HepG2 (cell line): ENCODE data around the gene RPS15A. TPM values are rescaled to one million over a fixed set of nuclear protein-coding genes. Genes with fewer than 3 reads are reported as not detected.

Experiments used
- BRD4 ChIP-seq: sonication (generic); formaldehyde crosslinking; IDR thresholded peaks from 2 replicates; pipeline ENCODE4 v1.4.0; 2020; ENCODE audit warnings: missing genetic modification reagents
- HES4 ChIP-seq: sonication (generic); formaldehyde crosslinking; IDR thresholded peaks from 2 replicates; pipeline ENCODE4 v1.9.0; 2021; ENCODE audit warnings: mild to moderate bottlenecking, missing genetic modification reagents, borderline replicate concordance
- HNF4A ChIP-seq: sonication (generic); formaldehyde crosslinking; IDR thresholded peaks from 2 replicates; pipeline ENCODE4 v1.4.0; 2020; ENCODE audit warnings: missing genetic modification reagents
- HNRNPH1 ChIP-seq: fragments of 200-400 bp; formaldehyde crosslinking; optimal IDR thresholded peaks from 2 replicates; pipeline ENCODE3; 2017; ENCODE audit warnings: mild to moderate bottlenecking, low read depth, low read length
- HOXA3 ChIP-seq: sonication (generic); formaldehyde crosslinking; IDR thresholded peaks from 2 replicates; pipeline ENCODE4 v1.5.0; 2020; ENCODE audit warnings: missing genetic modification reagents
- KAT2B ChIP-seq: fragments of 150-350 bp; IDR thresholded peaks from 2 replicates; pipeline ENCODE4 v1.6.1; 2014; ENCODE audit warnings: low read depth, low read length, borderline replicate concordance
- KLF15 ChIP-seq: sonication (generic); formaldehyde crosslinking; IDR thresholded peaks from 2 replicates; pipeline ENCODE4 v1.8.1; 2023; ENCODE audit warnings: borderline replicate concordance, mild to moderate bottlenecking, inconsistent platforms, missing genetic modification reagents, mixed read lengths
- NFIC ChIP-seq: IDR thresholded peaks from 2 replicates; pipeline ENCODE4 v1.6.1; 2012; ENCODE audit warnings: mild to moderate bottlenecking, low read length, inconsistent platforms
- PITX1 ChIP-seq: sonication (generic); formaldehyde crosslinking; IDR thresholded peaks from 2 replicates; pipeline ENCODE4 v1.5.1; 2020; ENCODE audit warnings: mild to moderate bottlenecking, missing genetic modification reagents
- SAFB2 ChIP-seq: sonication (generic); formaldehyde crosslinking; IDR thresholded peaks from 2 replicates; pipeline ENCODE4 v1.5.1; 2020; ENCODE audit warnings: missing genetic modification reagents, low read depth, mild to moderate bottlenecking, borderline replicate concordance
- SKI ChIP-seq: fragments of 450-650 bp; IDR thresholded peaks from one replicate; pipeline ENCODE4 v1.6.1; 2018; ENCODE audit warnings: mild to moderate bottlenecking; ENCODE audit not compliant: partially characterized antibody
- SRSF1 ChIP-seq: fragments of 200-400 bp; formaldehyde crosslinking; optimal IDR thresholded peaks from 2 replicates; pipeline ENCODE3; 2017; ENCODE audit warnings: mild to moderate bottlenecking, low read depth, low read length, moderate library complexity
- TCF12 ChIP-seq, 2 experiments: fragments of 450-650 bp in 1 of 2; sonication (generic) in 1 of 2; formaldehyde crosslinking in 1 of 2; IDR thresholded peaks; 2 replicates each; pipeline versions ENCODE4 v1.6.1 to v1.8.0; 2017 to 2022; ENCODE audit warnings: antibody characterized with exemption in 1 of 2, mild to moderate bottlenecking in 1 of 2, missing genetic modification reagents in 1 of 2, moderate library complexity in 1 of 2
- ZIK1 ChIP-seq: sonication (generic); formaldehyde crosslinking; IDR thresholded peaks from 2 replicates; pipeline ENCODE4 v1.5.0; 2020; ENCODE audit warnings: mild to moderate bottlenecking, low read depth, missing genetic modification reagents, borderline replicate concordance
- ZNF350 ChIP-seq: sonication (generic); formaldehyde crosslinking; IDR thresholded peaks from 2 replicates; pipeline ENCODE4 v1.4.0; 2020; ENCODE audit warnings: mild to moderate bottlenecking, low read depth, missing genetic modification reagents, borderline replicate concordance
- polyA plus RNA-seq, 8 experiments: library from polyadenylated mRNA; depleted of rRNA in 3 of 8; stranded (reverse) in 7 of 8; unstranded in 1 of 8; fragments of >200 nt; fragmentation: Illumina TruSeq in 4 of 8; extraction: Trizol in 4 of 8; gene quantifications; 2 replicates each; pipeline versions ENCODE4 v1.2.1 to v1.2.3, GENCODE V29; 2011 to 2016; ENCODE audit warnings: low read depth in 4 of 8, missing spikeins in 1 of 8, mixed read lengths in 1 of 8; ENCODE audit not compliant: insufficient read depth in 1 of 8
- total RNA-seq, 5 experiments: library from RNA; depleted of rRNA; stranded (reverse); fragments of >200 nt; fragmentation: Illumina TruSeq; extraction: Trizol; gene quantifications; 2 replicates each; pipeline ENCODE4 v1.2.3, GENCODE V29; 2016; ENCODE audit warnings: low read depth in 1 of 5
- TF ChIP-seq, protein P1 (sequence below): sonication (generic); formaldehyde crosslinking; IDR thresholded peaks from 2 replicates; pipeline ENCODE4 v1.5.1; 2020; ENCODE audit warnings: mild to moderate bottlenecking, missing genetic modification reagents
- TF ChIP-seq, protein P2 (sequence below): sonication (generic); formaldehyde crosslinking; IDR thresholded peaks from 2 replicates; pipeline ENCODE4 v1.4.0; 2020; ENCODE audit warnings: missing genetic modification reagents, borderline replicate concordance
- TF ChIP-seq, protein P3 (sequence below): sonication (generic); formaldehyde crosslinking; IDR thresholded peaks from 2 replicates; pipeline ENCODE4 v1.8.0; 2022; ENCODE audit warnings: missing genetic modification reagents, low read depth, mild to moderate bottlenecking, borderline replicate concordance
- TF ChIP-seq, protein P4 (sequence below): IDR thresholded peaks from 2 replicates; pipeline ENCODE4 v1.6.1; 2016; ENCODE audit warnings: missing compliant biosample characterization, missing genetic modification reagents, borderline replicate concordance
- TF ChIP-seq, protein P5 (sequence below): IDR thresholded peaks from 2 replicates; pipeline ENCODE4 v1.6.1; 2012; ENCODE audit warnings: inconsistent platforms

RPS15A gene
- total and polyA plus RNA-seq, 2 of the 13 experiments (the other 11 are each of a cell fraction or from before 2014, with no cell fraction given) = 5,489 to 9,457 TPM

DNA sequence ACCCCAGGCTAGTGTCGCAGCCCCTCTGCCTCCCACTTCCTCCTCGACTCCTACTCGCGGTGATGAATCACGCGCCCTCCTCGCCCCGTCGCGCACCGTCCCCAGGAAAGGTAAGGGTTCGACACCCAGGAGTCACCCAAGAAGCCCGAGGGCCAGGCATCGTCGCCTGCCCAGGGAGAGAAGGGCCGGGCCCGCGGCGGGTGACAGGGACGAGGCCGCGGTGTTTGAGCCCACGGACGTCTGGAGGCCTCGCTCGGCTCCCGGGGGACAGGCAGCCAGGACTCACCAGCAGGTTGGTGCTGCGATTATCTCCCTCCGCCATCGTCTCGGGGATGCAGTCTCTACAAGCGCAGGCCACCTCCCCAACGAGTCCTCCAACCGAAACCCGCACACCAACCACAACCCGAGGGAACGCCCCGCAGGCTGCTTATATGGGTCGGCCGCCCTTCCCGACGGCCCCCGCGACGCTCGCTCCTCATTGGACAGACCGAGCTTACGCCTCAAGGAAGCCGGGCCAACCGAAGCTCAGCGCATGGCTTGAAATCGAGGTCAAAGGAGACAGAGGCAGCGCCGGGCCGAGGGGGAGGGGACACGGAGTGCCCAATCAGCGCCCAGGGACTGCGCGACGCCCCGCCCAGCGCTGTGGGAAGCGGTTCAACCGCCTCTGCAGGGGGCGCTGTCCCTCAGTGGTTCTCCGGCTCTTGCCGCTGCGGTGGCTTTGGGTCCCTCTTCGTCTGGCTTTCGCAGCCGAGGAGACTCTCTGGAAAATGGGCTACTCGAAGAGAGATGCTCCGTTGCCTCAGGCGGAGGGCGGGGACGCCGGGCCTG is 11.2 kb upstream of the RPS15A start, which contains the start of gene ARL6IP1 (continued):
- TF ChIP-seq ZIK1 (CRISPR knock-in tag) = peak; percentile 99; the same call in 1 of the 2 replicates
- TF ChIP-seq, protein P1, sequence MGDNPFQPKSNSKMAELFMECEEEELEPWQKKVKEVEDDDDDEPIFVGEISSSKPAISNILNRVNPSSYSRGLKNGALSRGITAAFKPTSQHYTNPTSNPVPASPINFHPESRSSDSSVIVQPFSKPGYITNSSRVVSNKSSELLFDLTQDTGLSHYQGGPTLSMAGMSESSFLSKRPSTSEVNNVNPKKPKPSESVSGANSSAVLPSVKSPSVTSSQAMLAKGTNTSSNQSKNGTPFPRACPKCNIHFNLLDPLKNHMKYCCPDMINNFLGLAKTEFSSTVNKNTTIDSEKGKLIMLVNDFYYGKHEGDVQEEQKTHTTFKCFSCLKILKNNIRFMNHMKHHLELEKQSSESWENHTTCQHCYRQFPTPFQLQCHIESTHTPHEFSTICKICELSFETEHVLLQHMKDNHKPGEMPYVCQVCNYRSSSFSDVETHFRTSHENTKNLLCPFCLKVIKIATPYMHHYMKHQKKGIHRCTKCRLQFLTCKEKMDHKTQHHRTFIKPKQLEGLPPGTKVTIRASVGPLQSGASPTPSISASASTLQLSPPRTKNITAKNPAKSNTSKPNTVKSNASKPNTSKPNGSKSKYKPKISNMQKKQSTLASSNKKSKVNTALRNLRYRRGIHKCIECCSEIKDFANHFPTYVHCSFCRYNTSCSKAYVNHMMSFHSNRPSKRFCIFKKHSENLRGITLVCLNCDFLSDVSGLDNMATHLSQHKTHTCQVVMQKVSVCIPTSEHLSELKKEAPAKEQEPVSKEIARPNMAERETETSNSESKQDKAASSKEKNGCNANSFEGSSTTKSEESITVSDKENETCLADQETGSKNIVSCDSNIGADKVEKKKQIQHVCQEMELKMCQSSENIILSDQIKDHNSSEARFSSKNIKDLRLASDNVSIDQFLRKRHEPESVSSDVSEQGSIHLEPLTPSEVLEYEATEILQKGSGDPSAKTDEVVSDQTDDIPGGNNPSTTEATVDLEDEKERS (CRISPR knock-in tag) = peak; percentile 94; the same call in 1 of the 2 replicates
- no peak for TF ChIP-seq TCF12 (IDR thresholded peaks at IDR 0.05)
- TF ChIP-seq TCF12 (CRISPR knock-in tag; IDR thresholded peaks at IDR 0.05) = peak; percentile 79; the same call in 1 of the 2 replicates
- peak; percentile 49; the same call in 1 of the 2 replicates for TF ChIP-seq NFIC
- peak; percentile 90 for TF ChIP-seq BRD4
- no peak for TF ChIP-seq KAT2B
- TF ChIP-seq HNRNPH1 = peak; percentile 100
- TF ChIP-seq ZNF350 = peak; percentile 98
- peak; percentile 98 for TF ChIP-seq SRSF1
- TF ChIP-seq HES4 (CRISPR knock-in tag) = peak; percentile 79
- peak; percentile 98 for TF ChIP-seq SKI
- peak; percentile 94 for TF ChIP-seq HOXA3
- TF ChIP-seq, protein P2, sequence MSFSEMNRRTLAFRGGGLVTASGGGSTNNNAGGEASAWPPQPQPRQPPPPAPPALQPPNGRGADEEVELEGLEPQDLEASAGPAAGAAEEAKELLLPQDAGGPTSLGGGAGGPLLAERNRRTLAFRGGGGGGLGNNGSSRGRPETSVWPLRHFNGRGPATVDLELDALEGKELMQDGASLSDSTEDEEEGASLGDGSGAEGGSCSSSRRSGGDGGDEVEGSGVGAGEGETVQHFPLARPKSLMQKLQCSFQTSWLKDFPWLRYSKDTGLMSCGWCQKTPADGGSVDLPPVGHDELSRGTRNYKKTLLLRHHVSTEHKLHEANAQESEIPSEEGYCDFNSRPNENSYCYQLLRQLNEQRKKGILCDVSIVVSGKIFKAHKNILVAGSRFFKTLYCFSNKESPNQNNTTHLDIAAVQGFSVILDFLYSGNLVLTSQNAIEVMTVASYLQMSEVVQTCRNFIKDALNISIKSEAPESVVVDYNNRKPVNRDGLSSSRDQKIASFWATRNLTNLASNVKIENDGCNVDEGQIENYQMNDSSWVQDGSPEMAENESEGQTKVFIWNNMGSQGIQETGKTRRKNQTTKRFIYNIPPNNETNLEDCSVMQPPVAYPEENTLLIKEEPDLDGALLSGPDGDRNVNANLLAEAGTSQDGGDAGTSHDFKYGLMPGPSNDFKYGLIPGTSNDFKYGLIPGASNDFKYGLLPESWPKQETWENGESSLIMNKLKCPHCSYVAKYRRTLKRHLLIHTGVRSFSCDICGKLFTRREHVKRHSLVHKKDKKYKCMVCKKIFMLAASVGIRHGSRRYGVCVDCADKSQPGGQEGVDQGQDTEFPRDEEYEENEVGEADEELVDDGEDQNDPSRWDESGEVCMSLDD (CRISPR knock-in tag) = peak; percentile 84; the same call in 1 of the 2 replicates
- TF ChIP-seq, protein P3, sequence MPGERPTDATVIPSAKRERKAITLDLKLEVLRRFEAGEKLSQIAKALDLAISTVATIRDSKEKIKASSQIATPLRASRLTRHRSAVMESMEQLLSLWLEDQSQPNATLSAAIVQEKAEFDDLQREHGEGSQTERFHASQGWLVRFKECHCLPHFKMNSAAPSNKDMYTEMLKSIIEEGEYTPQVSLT = peak; percentile 92; the same call in 1 of the 2 replicates
- TF ChIP-seq, protein P4, sequence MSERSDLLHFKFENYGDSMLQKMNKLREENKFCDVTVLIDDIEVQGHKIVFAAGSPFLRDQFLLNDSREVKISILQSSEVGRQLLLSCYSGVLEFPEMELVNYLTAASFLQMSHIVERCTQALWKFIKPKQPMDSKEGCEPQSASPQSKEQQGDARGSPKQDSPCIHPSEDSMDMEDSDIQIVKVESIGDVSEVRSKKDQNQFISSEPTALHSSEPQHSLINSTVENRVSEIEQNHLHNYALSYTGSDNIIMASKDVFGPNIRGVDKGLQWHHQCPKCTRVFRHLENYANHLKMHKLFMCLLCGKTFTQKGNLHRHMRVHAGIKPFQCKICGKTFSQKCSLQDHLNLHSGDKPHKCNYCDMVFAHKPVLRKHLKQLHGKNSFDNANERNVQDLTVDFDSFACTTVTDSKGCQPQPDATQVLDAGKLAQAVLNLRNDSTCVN (CRISPR knock-in tag) = peak; percentile 88; the same call in 1 of the 2 replicates
- peak; percentile 99 for TF ChIP-seq KLF15
- TF ChIP-seq, protein P5, sequence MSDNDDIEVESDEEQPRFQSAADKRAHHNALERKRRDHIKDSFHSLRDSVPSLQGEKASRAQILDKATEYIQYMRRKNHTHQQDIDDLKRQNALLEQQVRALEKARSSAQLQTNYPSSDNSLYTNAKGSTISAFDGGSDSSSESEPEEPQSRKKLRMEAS = peak; percentile 87
- TF ChIP-seq HNF4A (CRISPR knock-in tag) = peak; percentile 54
- TF ChIP-seq SAFB2 (CRISPR knock-in tag) = peak; percentile 98
- TF ChIP-seq PITX1 (CRISPR knock-in tag) = peak; percentile 85; the same call in 1 of the 2 replicates
